Activated naive CD4-positive, alpha-beta T cell treated with anti-CD3 and anti-CD28 coated beads, Interleukin-2, amount 50 U/mL, for 72 hours (primary cell): ENCODE measurements around the gene CENPV. TPM values are rescaled to one million over a fixed set of nuclear protein-coding genes. Genes with fewer than 3 reads are reported as not detected.
"Not testable (repeated sequence)": the region's sequence is repeated elsewhere in the genome, so short reads cannot be mapped to it uniquely, and the experiment has no call there.

Experiments
- ATAC-seq, 2 donors: fragments of 150-1000 bp; cut with Tn5 transposase; 2 replicates each; pipeline ENCODE4 v1.10.0; 2021; ENCODE audit warnings: mild to moderate bottlenecking in 2 of 2, moderate library complexity in 2 of 2
- DNase-seq, 2 donors: peaks; one replicate each; pipeline ENCODE4 v3.0.0; 2021 to 2022; ENCODE audit warnings: low spot score in 2 of 2
- H3K27ac Mint-ChIP-seq, 2 donors: one replicate each; pipeline ENCODE4 v1.8.0; 2022; ENCODE audit warnings: mild to moderate bottlenecking in 2 of 2, mixed read lengths in 2 of 2
- H3K36me3 Mint-ChIP-seq, 2 donors: one replicate each; pipeline ENCODE4 v1.8.0; 2022; ENCODE audit warnings: mixed read lengths in 2 of 2
- H3K9me3 Mint-ChIP-seq, 2 donors: one replicate each; pipeline ENCODE4 v1.8.0; 2022; ENCODE audit warnings: mixed read lengths in 2 of 2
- total RNA-seq, 2 donors: library from RNA; stranded (reverse); gene quantifications; one replicate each; pipeline ENCODE4 v1.2.3, GENCODE V29; 2022

CENPV gene
- total RNA-seq, 2 donors from 2014 or later: 78.7 to 115 TPM

- Mint-ChIP-seq H3K36me3 (peaks cover 0 to 8% of the 10 kb centered on the region in 2 donors), H3K9me3 (no peaks in the 10 kb centered on the region), H3K27ac (no peak overlapping the region)
- ATAC-seq: no peak
- no peak for DNase-seq
Observed at GRCh38 chr17:16339402-16339801, 13.9 kb downstream of the CENPV start.

- no peak for DNase-seq
- no peak overlapping the region for H3K27ac Mint-ChIP-seq
- no peak for ATAC-seq
- no peaks in the 10 kb centered on the region for H3K9me3 Mint-ChIP-seq
- H3K36me3 Mint-ChIP-seq: no peaks in the 10 kb centered on the region
Observed at GRCh38 chr17:16338391-16338790, 14.9 kb downstream of the CENPV start.

- Mint-ChIP-seq H3K27ac (peak overlapping the region; percentile 9 to 19), H3K36me3 (peaks cover 6 to 12% of the 10 kb centered on the region in 2 donors), H3K9me3 (no peaks in the 10 kb centered on the region)
- ATAC-seq (no peak), DNase-seq (no peak)
Observed at GRCh38 chr17:16329519-16330271, 23.6 kb downstream of the CENPV start.

- no peak for ATAC-seq
- no peaks in the 10 kb centered on the region for H3K9me3 Mint-ChIP-seq
- DNase-seq: no peak
- peaks cover 6 to 12% of the 10 kb centered on the region in 2 donors for H3K36me3 Mint-ChIP-seq
- H3K27ac Mint-ChIP-seq: peak overlapping the region in 1 of 2 donors; percentile 9
Observed at GRCh38 chr17:16328997-16329396, 24.3 kb downstream of the CENPV start.

GRCh38 chr17:16327018-16327417 lies 26.3 kb downstream of the CENPV start:
- ATAC-seq (no peak), DNase-seq (no peak)
- Mint-ChIP-seq H3K36me3 (peaks cover 6 to 12% of the 10 kb centered on the region in 2 donors), H3K27ac (no peak overlapping the region), H3K9me3 (no peaks in the 10 kb centered on the region)

GRCh38 chr17:16325964-16326363 lies 27.3 kb downstream of the CENPV start:
- Mint-ChIP-seq H3K9me3 (no peaks in the 10 kb centered on the region), H3K36me3 (peaks cover 6 to 12% of the 10 kb centered on the region in 2 donors), H3K27ac (no peak overlapping the region)
- ATAC-seq (no peak), DNase-seq (no peak)

- ATAC-seq (no peak), DNase-seq (no peak)
- Mint-ChIP-seq H3K27ac (no peak overlapping the region), H3K36me3 (peaks cover 6 to 12% of the 10 kb centered on the region in 2 donors), H3K9me3 (no peaks in the 10 kb centered on the region)
Observed at GRCh38 chr17:16322636-16323035, 30.6 kb downstream of the CENPV start.

- DNase-seq: no peak
- no peak for ATAC-seq
- Mint-ChIP-seq H3K9me3 (no peaks in the 10 kb centered on the region), H3K27ac (peak overlapping the region in 1 of 2 donors; percentile 65), H3K36me3 (no peaks in the 10 kb centered on the region)
Observed at GRCh38 chr17:16319969-16320368, 33.3 kb downstream of the CENPV start.

- Mint-ChIP-seq H3K36me3 (peaks cover 0 to 7% of the 10 kb centered on the region in 2 donors), H3K27ac (no peak overlapping the region), H3K9me3 (no peaks in the 10 kb centered on the region)
- ATAC-seq: no peak
- no peak for DNase-seq
Observed at GRCh38 chr17:16314859-16315258, 38.4 kb downstream of the CENPV start.

- H3K9me3 Mint-ChIP-seq: no peaks in the 10 kb centered on the region
- ATAC-seq: no peak
- no peak overlapping the region for H3K27ac Mint-ChIP-seq
- peaks cover 0 to 7% of the 10 kb centered on the region in 2 donors for H3K36me3 Mint-ChIP-seq
- no peak for DNase-seq
Observed at GRCh38 chr17:16314189-16314588, 39.1 kb downstream of the CENPV start.

GRCh38 chr17:16313139-16314090 lies 39.9 kb downstream of the CENPV start:
- no peak overlapping the region for H3K27ac Mint-ChIP-seq
- H3K36me3 Mint-ChIP-seq: peaks cover 0 to 7% of the 10 kb centered on the region in 2 donors
- ATAC-seq (no peak), DNase-seq (no peak)
- H3K9me3 Mint-ChIP-seq: no peaks in the 10 kb centered on the region

- H3K27ac Mint-ChIP-seq, DNase-seq, H3K36me3 Mint-ChIP-seq, H3K9me3 Mint-ChIP-seq, ATAC-seq: not testable (repeated sequence)
Observed at GRCh38 chr17:16312061-16312460, 41.2 kb downstream of the CENPV start.

- Mint-ChIP-seq H3K36me3 (peaks cover 11 to 13% of the 10 kb centered on the region in 2 donors), H3K9me3 (no peaks in the 10 kb centered on the region), H3K27ac (peak overlapping the region in 1 of 2 donors; percentile 19)
- DNase-seq (no peak), ATAC-seq (no peak)
Observed at GRCh38 chr17:16306211-16306610, 47.1 kb downstream of the CENPV start.

GRCh38 chr17:16304830-16305229 lies 48.4 kb downstream of the CENPV start:
- no peak overlapping the region for H3K27ac Mint-ChIP-seq
- peaks cover 6 to 11% of the 10 kb centered on the region in 2 donors for H3K36me3 Mint-ChIP-seq
- ATAC-seq: peak in 1 of 2 donors; percentile 59
- no peaks in the 10 kb centered on the region for H3K9me3 Mint-ChIP-seq
- DNase-seq: no peak

- Mint-ChIP-seq H3K36me3 (peaks cover 6 to 11% of the 10 kb centered on the region in 2 donors), H3K27ac (peak overlapping the region in 1 of 2 donors; percentile 44), H3K9me3 (no peaks in the 10 kb centered on the region)
Observed at GRCh38 chr17:16302856-16303255, 50.4 kb downstream of the CENPV start.

GRCh38 chr17:16301963-16302855 lies 51.1 kb downstream of the CENPV start:
- no peaks in the 10 kb centered on the region for H3K9me3 Mint-ChIP-seq
- ATAC-seq (no peak), DNase-seq (no peak)
- peak overlapping the region; percentile 14 to 44 for H3K27ac Mint-ChIP-seq
- H3K36me3 Mint-ChIP-seq: peaks cover 6 to 11% of the 10 kb centered on the region in 2 donors

More at GRCh38 chr17:16302856-16303255, 50.4 kb downstream of the CENPV start:
- no peak for ATAC-seq
- DNase-seq: no peak
